HG03520 (cell line): ENCODE data around the gene GPR142.

Experiments used
- ATAC-seq: cut with Tn5 transposase; IDR thresholded peaks from one replicate; pipeline ENCODE4 v1.9.1; 2021; ENCODE audit warnings: mild to moderate bottlenecking, moderate library complexity; ENCODE audit not compliant: unreplicated experiment

Gene GPR142, protein sequence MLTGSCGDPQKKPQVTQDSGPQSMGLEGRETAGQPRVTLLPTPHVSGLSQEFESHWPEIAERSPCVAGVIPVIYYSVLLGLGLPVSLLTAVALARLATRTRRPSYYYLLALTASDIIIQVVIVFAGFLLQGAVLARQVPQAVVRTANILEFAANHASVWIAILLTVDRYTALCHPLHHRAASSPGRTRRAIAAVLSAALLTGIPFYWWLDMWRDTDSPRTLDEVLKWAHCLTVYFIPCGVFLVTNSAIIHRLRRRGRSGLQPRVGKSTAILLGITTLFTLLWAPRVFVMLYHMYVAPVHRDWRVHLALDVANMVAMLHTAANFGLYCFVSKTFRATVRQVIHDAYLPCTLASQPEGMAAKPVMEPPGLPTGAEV

GRCh38 chr17:74367206-74367605 lies at the start of gene GPR142:
Gene GPR142, plus strand, starts transcription at chr17:74367506. Its CDS starts 2,035 bp downstream, at chr17:74369541.
- ATAC-seq: no peak

DNA sequence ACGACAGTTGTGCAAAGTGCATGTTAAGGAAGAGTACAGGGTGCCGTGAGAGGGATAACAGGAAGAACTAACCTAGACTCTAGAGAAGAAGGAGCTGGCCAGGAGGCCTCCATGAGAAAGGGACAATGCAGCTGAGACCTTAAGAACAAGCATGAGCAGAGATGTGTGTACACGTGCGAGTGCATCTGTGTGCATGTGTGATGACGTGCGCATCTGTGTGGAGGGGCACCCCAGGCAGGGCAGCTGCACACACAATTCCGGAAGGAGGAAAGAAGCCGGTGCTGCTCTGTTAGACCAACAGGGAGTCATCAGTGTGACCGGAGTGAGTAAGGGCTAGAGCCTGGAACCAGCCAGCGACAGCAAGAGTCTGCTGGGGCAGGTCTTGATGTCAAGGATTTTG lies 48.9 kb upstream of the GPR142 start:
- ATAC-seq: no peak

GRCh38 chr17:74324521-74324920 lies 42.8 kb upstream of the GPR142 start:
- no peak for ATAC-seq

DNA sequence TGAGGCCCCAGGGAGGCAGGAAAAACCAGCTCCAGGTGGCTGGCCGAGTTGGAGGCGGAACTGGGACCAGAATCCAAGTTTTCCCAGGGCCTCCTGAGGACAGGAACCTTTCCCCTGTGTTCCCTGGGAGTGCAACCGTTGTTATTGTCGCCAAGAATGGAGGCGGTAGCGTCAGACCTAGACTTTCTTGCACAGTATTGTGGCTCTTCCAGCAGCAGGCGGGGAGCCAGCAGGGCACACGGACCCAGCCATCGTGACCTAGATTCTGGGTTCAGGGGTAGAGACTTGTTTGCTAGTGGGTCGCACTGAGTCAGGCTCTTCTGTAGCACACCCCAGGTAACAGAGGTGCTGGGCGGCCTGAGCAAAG lies 41.9 kb upstream of the GPR142 start:
- no peak for ATAC-seq

DNA sequence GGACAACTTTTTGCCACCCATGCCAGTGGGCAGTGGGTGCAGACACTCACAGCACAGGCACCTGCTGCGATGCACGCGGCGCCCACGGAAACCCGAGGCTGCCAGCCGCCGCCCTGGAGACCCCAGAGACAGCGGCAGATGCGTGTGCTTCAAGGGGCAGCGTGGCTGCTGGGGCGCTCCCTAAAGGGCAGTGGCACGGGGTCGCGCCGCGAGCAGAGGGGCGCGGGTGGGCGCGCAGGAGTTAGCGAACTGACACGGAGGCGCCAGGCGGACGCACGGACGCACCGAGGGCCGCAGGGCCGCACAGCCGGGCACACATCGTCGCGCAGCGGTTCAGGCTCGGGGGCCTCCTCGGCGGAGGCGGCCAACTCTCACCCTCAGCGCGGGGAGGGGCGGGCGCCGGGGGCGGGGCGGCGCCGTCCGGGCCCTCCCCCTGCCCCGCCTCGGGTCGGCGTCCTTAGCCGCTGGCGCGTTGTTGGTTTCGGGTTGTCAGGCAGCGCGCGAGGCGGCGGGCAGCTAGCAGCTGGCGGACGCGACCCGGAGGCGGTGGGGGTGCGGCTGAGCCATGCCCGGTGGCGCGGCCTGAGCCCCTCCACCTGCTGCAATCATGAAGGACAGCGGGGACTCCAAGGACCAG lies 41.4 kb upstream of the GPR142 start, which contains the start of gene KIF19:
TSS of gene KIF19 (plus strand) at position 484 of the 637 bp plus-strand sequence. CDS start at position 608, 124 bp downstream.
- peak; percentile 53 for ATAC-seq

- no peak for ATAC-seq
Measured at GRCh38 chr17:74326506-74326905, 40.8 kb upstream of the GPR142 start.

DNA sequence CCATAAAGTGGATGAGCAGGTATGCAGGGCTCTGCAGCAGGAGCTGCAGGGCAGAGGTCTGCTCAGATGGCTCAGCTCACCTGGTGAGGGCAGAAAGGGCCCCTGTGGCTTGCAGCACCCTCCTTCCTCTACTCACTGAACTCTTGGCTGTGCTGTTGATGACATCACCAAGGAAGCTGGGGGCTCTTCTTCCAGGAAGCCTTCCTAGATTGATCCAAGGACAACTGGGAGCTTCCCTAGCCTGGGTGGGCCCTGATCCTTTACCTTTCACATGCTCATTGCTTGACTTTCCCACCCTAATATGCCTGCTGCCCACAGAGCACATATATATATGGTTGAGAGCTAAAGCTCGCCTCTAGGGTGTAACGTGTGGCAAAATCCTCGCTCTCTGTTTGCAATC lies 38.8 kb upstream of the GPR142 start:
- ATAC-seq: no peak

GRCh38 chr17:74329378-74329777 lies 37.9 kb upstream of the GPR142 start:
- ATAC-seq: no peak

GRCh38 chr17:74330446-74330845 lies 36.9 kb upstream of the GPR142 start:
- ATAC-seq: no peak

- ATAC-seq: no peak
Measured at GRCh38 chr17:74332017-74332650, 35.2 kb upstream of the GPR142 start.

DNA sequence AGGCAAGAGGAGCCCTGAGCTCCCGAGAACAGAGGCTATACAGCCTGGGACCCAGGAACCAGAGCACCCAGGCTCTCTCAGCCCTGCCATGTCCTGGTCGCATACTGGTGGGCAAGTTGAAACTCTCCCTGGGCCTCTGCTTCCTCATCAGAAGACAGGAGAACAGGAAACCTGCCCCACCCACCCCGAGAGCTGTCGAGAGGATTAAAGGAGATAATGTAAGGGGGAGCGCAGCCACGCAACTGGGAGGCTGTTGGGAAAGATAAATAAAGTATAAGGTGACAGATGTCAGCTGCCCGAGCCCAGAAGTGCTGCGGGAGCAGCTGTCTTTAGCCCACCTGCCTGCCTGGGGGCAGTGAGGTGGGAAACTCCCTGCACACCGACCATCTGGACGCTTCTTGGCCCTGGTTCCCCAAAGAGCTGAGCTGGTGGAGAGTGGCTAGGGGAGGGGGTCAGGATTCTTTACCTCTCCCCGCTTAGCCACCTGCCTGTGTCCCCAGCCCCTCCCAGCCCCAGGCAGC lies 34.5 kb upstream of the GPR142 start:
- ATAC-seq: no peak

- ATAC-seq: no peak
Measured at GRCh38 chr17:74334393-74335039, 32.8 kb upstream of the GPR142 start.

DNA sequence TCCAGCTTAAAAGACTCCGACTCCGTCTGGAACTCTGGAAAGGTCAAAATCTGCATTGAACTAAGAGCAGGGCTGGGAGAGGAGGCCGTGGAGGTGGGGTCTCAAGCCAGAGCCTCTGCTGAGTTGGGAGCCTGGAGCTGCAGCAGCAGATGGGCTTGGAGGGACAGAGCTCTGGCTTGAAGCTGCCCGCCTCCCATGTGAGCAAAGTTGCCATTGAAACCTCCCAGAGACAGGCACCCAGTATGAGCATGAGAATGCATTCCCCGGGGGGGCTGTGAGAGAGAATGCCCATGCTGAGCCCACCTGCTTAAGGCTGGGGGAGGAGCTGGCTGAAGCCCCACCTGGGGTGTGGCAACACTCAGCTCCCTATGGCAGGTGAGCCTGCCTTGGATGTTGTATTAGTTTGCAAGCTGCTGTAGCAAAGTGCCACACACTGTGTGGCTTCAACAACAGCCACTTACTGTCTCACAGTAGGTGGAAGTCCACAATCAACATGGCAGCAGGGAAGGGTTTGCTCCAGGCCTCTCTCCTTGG lies 31.7 kb upstream of the GPR142 start:
- ATAC-seq: no peak

- no peak for ATAC-seq
Measured at GRCh38 chr17:74336307-74336706, 31.0 kb upstream of the GPR142 start.

- no peak for ATAC-seq
Measured at GRCh38 chr17:74337834-74338500, 29.3 kb upstream of the GPR142 start.

- no peak for ATAC-seq
Measured at GRCh38 chr17:74339537-74340195, 27.6 kb upstream of the GPR142 start.

DNA sequence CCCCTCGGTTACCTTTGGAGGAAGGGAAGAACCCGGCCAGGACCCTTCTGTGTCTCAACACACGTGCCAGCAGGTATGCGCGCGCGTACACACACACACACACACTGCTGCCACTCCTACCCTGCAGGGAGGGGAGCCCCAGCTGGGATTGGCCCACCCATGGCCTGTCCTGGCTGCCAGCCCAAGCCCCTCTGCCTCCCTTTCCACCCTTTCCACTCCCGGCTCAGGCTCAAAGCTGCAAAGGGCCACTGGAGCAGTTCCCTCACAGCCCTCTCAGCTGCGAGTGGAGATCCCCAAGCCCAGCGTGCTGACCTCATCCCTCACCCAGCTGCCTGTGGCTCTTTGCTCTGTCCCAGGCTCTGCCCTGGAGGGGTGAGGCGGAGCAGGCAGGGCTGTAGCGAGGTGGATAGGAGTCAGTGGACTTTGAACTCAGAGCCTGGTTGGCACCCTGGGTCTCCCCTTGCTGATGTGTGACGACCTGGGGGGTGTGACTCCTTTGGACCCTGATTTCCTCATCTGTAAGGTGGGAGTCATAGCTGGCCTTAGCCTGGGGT lies 26.8 kb upstream of the GPR142 start:
- no peak for ATAC-seq

- no peak for ATAC-seq
Measured at GRCh38 chr17:74342224-74342623, 25.1 kb upstream of the GPR142 start.

DNA sequence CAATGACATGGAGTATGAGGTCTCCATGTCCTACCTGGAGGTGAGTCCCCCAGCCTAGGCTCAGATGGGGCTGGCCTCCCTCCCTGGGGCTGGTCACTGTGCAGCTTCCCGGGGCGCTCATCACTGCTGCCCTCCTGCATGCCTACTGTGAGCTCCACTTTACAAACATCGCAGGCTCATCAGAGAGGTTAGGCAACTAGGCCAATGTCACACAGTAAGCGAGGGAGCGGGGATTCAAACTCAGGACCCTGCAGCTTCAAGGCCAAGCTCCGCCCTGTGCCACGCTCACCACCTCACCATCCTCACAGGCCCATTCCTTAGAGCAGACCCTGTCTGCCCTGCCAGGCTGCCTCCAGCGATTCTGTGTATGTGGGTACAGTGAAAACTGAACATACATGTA lies 24.2 kb upstream of the GPR142 start:
- ATAC-seq: no peak
